Measurements from ENCODE around the gene QKI.

GRCh38 chr6:163436843-163437242 is 22.3 kb downstream of the QKI start:
- TF ChIP-seq CTCF (IDR thresholded peaks at IDR 0.05) (no peak), POLR2A (IDR thresholded peaks at IDR 0.05) (no peak)

Measured in lower leg skin (tissue), 3 donors.